NCI-H2081 (cell line): ENCODE measurements around the gene LRRC4C.

ENCODE experiments used
- DNase-seq, 2 experiments: peaks; one replicate each; lab custom pipeline; 2025; lab: John Stamatoyannopoulos, UW

Gene LRRC4C

DNA sequence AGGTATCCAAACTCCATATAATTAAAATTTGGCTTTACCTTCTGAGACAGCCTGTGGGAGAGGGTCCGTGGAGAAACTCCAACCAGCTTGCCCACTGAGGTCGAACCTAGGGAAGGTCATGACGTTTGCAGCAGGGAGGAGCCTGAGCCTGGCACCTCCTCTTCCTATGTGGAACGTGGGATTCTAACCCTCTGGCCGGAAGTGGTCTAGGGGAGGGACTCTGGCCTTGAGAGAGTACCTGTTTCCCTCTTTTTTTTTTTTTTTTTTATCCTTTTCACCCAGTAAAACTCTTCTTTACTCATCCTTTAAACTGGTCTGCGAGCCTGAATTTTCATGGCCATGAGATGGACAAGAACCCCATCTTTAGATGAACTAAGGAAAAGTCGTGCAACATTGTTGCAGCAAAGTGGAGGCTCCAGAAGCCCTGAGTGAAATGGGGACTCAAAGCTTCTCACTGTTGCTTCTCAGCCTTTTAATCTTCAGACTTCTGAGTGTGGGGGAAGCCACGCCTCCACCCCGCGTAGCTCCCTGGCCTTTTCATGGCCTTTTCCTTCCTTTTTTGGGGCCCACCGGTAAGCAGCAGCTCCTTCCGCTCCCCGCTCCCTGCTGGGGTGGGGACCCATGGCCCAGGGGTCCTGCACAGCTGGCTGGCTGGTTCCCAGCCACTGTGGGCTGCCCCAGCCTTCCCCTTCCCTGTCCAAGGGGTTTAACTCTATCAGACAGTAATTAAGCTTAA is 1359.9 kb downstream of the LRRC4C start:
- DNase-seq = no peak

DNA sequence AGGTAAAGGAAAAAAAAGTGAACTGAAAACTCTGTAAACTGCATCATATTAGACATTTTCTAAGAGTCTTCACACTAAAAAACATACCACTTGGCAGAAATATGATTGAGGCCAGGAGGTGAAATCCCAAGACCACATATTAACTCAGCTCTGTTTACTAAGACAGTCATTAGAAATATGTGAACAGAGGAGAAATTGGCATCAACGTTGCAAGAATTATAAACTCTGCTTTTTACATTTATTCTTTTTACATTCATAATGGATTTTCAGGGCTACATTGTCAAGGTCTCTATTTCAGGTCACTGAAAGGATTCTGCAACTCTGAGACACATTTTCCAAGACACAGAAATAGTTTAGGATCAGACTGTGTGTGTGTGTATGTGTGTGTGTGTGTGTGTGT is 1364.0 kb downstream of the LRRC4C start:
- DNase-seq = no peak

DNA sequence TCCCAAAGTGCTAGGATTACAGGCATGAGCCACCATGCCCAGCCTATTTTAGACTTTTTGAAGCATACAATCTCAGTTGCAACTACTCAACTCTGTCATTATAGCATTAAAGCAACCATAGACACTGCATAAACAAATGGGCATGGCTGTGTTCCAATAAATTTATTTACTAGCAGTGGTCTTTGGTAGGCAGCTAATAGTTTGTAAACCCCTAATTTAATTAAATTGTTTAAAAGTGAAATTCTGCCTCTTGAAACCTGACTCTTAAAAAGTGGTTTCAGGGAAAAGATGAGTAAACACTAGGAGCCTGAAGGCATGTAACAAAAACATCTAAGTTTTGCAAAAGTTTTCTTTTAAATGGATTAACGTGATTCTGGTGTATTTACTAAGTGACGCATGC is 1364.5 kb downstream of the LRRC4C start:
- no peak for DNase-seq

DNA sequence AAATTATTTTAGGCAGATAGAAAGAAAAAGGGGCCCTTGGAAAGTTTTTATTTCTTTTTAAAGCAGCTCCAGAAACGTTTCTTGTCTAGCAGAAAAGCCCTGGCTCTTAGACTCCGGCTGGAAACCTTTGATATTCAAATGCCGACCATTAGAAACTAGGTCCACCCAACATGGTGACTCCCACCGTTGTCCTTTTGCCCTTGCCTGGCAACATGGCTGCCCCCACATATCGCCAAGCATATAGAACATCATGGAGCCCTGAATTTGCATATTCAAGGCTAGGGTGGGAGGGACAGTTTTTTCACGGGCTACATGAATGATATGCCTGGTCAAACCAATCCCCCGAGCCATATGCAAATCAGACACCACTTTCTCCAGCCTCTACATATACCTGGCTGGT is 1379.0 kb downstream of the LRRC4C start:
- DNase-seq = no peak
